Type B pancreatic cell (in vitro differentiated cells): ENCODE data around the gene CLEC3B. TPM values are rescaled to one million over a fixed set of nuclear protein-coding genes. Genes with fewer than 3 reads are reported as not detected.

Experiments
- DNase-seq: peaks from one replicate; pipeline ENCODE4 v3.0.0; 2021; ENCODE audit warnings: mixed read lengths; ENCODE audit not compliant: unreplicated experiment; ENCODE audit errors: extremely low spot score
- H3K27ac Mint-ChIP-seq: 2 replicates; pipeline ENCODE4 v1.8.0; 2021; ENCODE audit warnings: mild to moderate bottlenecking, mixed read lengths
- H3K27me3 Mint-ChIP-seq: 2 replicates; pipeline ENCODE4 v1.8.0; 2021; ENCODE audit warnings: mixed read lengths
- H3K36me3 Mint-ChIP-seq: 2 replicates; pipeline ENCODE4 v1.8.0; 2021; ENCODE audit warnings: mixed read lengths
- H3K4me1 Mint-ChIP-seq: one replicate; pipeline ENCODE4 v1.8.0; 2021; ENCODE audit warnings: mixed read lengths; ENCODE audit not compliant: unreplicated experiment
- H3K4me3 Mint-ChIP-seq: 2 replicates; pipeline ENCODE4 v1.8.0; 2021; ENCODE audit warnings: mild to moderate bottlenecking, mixed read lengths
- H3K9me3 Mint-ChIP-seq: 2 replicates; pipeline ENCODE4 v1.8.0; 2021; ENCODE audit warnings: mixed read lengths
- CTCF ChIP-seq: fragments of 200-600 bp; sonication (generic); conservative IDR thresholded peaks from 2 replicates; pipeline ENCODE4 v1.5.0; 2021; ENCODE audit warnings: antibody characterized with exemption, mild to moderate bottlenecking
- total RNA-seq: library from RNA; stranded (reverse); gene quantifications from 2 replicates; pipeline ENCODE4 v1.2.1, GENCODE V29; 2021; ENCODE audit warnings: low replicate concordance

CLEC3B gene
- total RNA-seq, 1 donor from 2014 or later: 1.2 TPM

- H3K27ac Mint-ChIP-seq: no peak overlapping the region
- H3K4me3 Mint-ChIP-seq: no peak overlapping the region
- no peak for DNase-seq
- H3K9me3 Mint-ChIP-seq: no peaks in the 10 kb centered on the region
- peaks cover 37% of the 10 kb centered on the region for H3K4me1 Mint-ChIP-seq
- no peak for TF ChIP-seq CTCF
- H3K36me3 Mint-ChIP-seq: peaks cover 28% of the 10 kb centered on the region
- H3K27me3 Mint-ChIP-seq: no peaks in the 10 kb centered on the region
Observed at GRCh38 chr3:44991326-44991725, 34.8 kb upstream of the CLEC3B start.

GRCh38 chr3:44992555-44993470 is 33.3 kb upstream of the CLEC3B start:
- no peak for DNase-seq
- H3K4me1 Mint-ChIP-seq: peaks cover 42% of the 10 kb centered on the region
- no peaks in the 10 kb centered on the region for H3K9me3 Mint-ChIP-seq
- peaks cover 30% of the 10 kb centered on the region for H3K36me3 Mint-ChIP-seq
- TF ChIP-seq CTCF: peak; percentile 86
- no peaks in the 10 kb centered on the region for H3K27me3 Mint-ChIP-seq
- H3K4me3 Mint-ChIP-seq: no peak overlapping the region
- peak overlapping the region; percentile 17 for H3K27ac Mint-ChIP-seq

GRCh38 chr3:44993471-44994205 is 32.5 kb upstream of the CLEC3B start:
- no peak for DNase-seq
- no peak for TF ChIP-seq CTCF
- H3K4me3 Mint-ChIP-seq: no peak overlapping the region
- H3K27ac Mint-ChIP-seq: no peak overlapping the region
- no peaks in the 10 kb centered on the region for H3K9me3 Mint-ChIP-seq
- H3K27me3 Mint-ChIP-seq: no peaks in the 10 kb centered on the region
- peaks cover 38% of the 10 kb centered on the region for H3K4me1 Mint-ChIP-seq
- H3K36me3 Mint-ChIP-seq: peaks cover 26% of the 10 kb centered on the region

GRCh38 chr3:44995142-44995770 is 30.8 kb upstream of the CLEC3B start:
- H3K27ac Mint-ChIP-seq: peak overlapping the region; percentile 79
- DNase-seq: no peak
- peak overlapping the region; percentile 58 for H3K4me3 Mint-ChIP-seq
- H3K27me3 Mint-ChIP-seq: no peaks in the 10 kb centered on the region
- H3K9me3 Mint-ChIP-seq: no peaks in the 10 kb centered on the region
- H3K4me1 Mint-ChIP-seq: peaks cover 38% of the 10 kb centered on the region
- peaks cover 21% of the 10 kb centered on the region for H3K36me3 Mint-ChIP-seq
- TF ChIP-seq CTCF: no peak

- peak overlapping the region; percentile 62 for H3K4me3 Mint-ChIP-seq
- peaks cover 25% of the 10 kb centered on the region for H3K36me3 Mint-ChIP-seq
- peaks cover 38% of the 10 kb centered on the region for H3K4me1 Mint-ChIP-seq
- peak overlapping the region; percentile 63 for H3K27ac Mint-ChIP-seq
- no peaks in the 10 kb centered on the region for H3K9me3 Mint-ChIP-seq
- H3K27me3 Mint-ChIP-seq: no peaks in the 10 kb centered on the region
- no peak for DNase-seq
- no peak for TF ChIP-seq CTCF
Observed at GRCh38 chr3:44996556-44996969, 29.5 kb upstream of the CLEC3B start.
